Thyroid gland (tissue), 4 donors: ENCODE results near the gene YIPF6.

ENCODE experiments used
- POLR2A ChIP-seq, 2 donors: fragments of 450-650 bp; IDR thresholded peaks; one replicate each; pipeline ENCODE4 v1.6.1; 2017; ENCODE audit warnings: antibody characterized with exemption in 2 of 2, mild to moderate bottlenecking in 2 of 2, moderate library complexity in 1 of 2
- TF ChIP-seq, protein P1 (sequence below), 6 experiments: fragments of 200-600 bp in 3 of 6; fragments of 450-650 bp in 3 of 6; sonication (generic) in 3 of 6; IDR thresholded peaks; one replicate each; pipeline ENCODE4 v1.5.1; 2016 to 2019; ENCODE audit warnings: antibody characterized with exemption in 6 of 6, mild to moderate bottlenecking in 2 of 6, inconsistent platforms in 1 of 6, moderate library complexity in 1 of 6

- TF ChIP-seq, protein P1, sequence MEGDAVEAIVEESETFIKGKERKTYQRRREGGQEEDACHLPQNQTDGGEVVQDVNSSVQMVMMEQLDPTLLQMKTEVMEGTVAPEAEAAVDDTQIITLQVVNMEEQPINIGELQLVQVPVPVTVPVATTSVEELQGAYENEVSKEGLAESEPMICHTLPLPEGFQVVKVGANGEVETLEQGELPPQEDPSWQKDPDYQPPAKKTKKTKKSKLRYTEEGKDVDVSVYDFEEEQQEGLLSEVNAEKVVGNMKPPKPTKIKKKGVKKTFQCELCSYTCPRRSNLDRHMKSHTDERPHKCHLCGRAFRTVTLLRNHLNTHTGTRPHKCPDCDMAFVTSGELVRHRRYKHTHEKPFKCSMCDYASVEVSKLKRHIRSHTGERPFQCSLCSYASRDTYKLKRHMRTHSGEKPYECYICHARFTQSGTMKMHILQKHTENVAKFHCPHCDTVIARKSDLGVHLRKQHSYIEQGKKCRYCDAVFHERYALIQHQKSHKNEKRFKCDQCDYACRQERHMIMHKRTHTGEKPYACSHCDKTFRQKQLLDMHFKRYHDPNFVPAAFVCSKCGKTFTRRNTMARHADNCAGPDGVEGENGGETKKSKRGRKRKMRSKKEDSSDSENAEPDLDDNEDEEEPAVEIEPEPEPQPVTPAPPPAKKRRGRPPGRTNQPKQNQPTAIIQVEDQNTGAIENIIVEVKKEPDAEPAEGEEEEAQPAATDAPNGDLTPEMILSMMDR (IDR thresholded peaks at IDR 0.05): no peak
- TF ChIP-seq POLR2A (IDR thresholded peaks at IDR 0.05): no peak
Observed at GRCh38 chrX:68461576-68461975, 37.3 kb upstream of the YIPF6 start.
